ENCODE measurements around the gene MAPK4.
"Not testable (repeated sequence)": the region's sequence is repeated elsewhere in the genome, so short reads cannot be mapped to it uniquely, and the experiment has no call there.

Gene MAPK4

GRCh38 chr18:50706199-50706598 is 146.3 kb downstream of the MAPK4 start:
- no peak for TF ChIP-seq CTCF (IDR thresholded peaks at IDR 0.05; ENCODE audit: extremely low read depth, insufficient read depth, missing control alignments)
- in situ Hi-C loops (cut with MboI; ENCODE audit: low pct_unique_long_range_greater_than_20kb, low sequenced_read_pairs, unreplicated experiment): no loop called here
- DNase-seq (ENCODE audit: low spot score): no peak

DNA sequence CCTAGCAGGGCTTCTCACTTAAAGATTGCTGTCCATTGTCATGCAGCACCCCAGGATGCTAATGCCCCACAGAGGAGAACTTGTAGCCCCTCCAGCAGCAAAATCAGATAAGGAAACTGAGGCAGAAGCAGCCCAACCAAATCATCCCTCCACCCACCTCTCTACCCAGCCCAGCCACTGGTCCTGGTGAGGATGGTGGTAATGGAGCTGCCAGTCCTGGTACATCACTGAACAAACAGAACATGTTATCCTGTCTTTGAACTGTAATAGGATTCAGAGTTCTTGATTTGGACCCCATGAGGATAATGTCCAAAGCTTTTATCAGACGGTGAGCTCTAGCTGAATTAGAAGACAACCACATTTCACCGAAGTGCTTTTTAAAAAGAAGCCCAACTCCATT is 146.8 kb downstream of the MAPK4 start:
- DNase-seq (ENCODE audit: low spot score): no peak
- in situ Hi-C loops (cut with MboI; ENCODE audit: low pct_unique_long_range_greater_than_20kb, low sequenced_read_pairs, unreplicated experiment): no loop called here
- no peak for TF ChIP-seq CTCF (IDR thresholded peaks at IDR 0.05; ENCODE audit: extremely low read depth, insufficient read depth, missing control alignments)

GRCh38 chr18:50707297-50707696 is 147.4 kb downstream of the MAPK4 start:
- DNase-seq (ENCODE audit: low spot score); in situ Hi-C loops (cut with MboI; ENCODE audit: low pct_unique_long_range_greater_than_20kb, low sequenced_read_pairs, unreplicated experiment): not testable (repeated sequence)

GRCh38 chr18:50707855-50708469 is 148.1 kb downstream of the MAPK4 start:
- DNase-seq (ENCODE audit: low spot score): no peak
- in situ Hi-C loops (cut with MboI; ENCODE audit: low pct_unique_long_range_greater_than_20kb, low sequenced_read_pairs, unreplicated experiment): no loop called here
- TF ChIP-seq CTCF (IDR thresholded peaks at IDR 0.05; ENCODE audit: extremely low read depth, insufficient read depth, missing control alignments): no peak

DNA sequence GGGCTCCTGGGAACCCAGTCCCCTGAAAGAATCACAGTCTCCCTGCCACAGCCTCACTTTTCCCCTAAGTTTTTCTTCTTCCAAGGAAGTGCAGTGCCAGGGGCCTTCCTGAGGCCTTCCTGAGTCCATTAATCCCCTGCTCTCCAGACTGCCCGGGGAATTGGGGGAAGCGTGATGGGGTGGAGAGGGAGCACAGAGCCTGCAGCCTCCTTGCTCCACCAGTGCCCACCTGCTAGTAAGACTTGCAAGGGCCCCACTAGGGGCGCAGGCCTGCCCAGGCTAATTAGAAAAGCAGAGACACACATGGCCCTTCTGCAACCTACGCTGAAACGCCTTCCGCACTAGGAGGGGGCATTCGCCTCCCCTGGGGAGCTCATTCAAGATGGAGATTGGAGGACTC is 149.3 kb downstream of the MAPK4 start:
- in situ Hi-C loops (cut with MboI; ENCODE audit: low pct_unique_long_range_greater_than_20kb, low sequenced_read_pairs, unreplicated experiment): no loop called here
- TF ChIP-seq CTCF (IDR thresholded peaks at IDR 0.05; ENCODE audit: extremely low read depth, insufficient read depth, missing control alignments): no peak

DNA sequence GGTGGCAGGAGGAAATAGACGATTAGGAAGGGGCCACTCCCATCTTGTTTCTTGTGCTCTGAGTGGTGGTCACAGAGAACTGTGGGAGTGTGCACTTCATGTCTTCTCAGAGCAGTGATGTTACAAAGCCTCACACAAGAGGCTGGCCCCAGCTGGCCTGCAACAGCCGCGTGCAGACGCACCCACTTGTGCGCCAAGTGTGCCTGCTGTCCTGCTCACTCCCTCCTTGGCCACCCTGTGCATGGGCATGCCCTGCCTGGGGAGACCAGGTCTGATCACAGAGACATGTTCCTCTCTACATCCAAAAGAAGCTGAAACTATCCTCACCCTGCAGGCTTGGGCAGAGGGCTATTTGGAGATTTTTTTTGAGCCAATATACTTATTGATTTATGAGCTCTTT is 151.5 kb downstream of the MAPK4 start:
- in situ Hi-C loops (cut with MboI; ENCODE audit: low pct_unique_long_range_greater_than_20kb, low sequenced_read_pairs, unreplicated experiment): no loop called here
- TF ChIP-seq CTCF (IDR thresholded peaks at IDR 0.05; ENCODE audit: extremely low read depth, insufficient read depth, missing control alignments): no peak
- no peak for DNase-seq (ENCODE audit: low spot score)

More for the DNA sequence above, 149.3 kb downstream of the MAPK4 start:
- no peak for DNase-seq (ENCODE audit: low spot score)

DNA sequence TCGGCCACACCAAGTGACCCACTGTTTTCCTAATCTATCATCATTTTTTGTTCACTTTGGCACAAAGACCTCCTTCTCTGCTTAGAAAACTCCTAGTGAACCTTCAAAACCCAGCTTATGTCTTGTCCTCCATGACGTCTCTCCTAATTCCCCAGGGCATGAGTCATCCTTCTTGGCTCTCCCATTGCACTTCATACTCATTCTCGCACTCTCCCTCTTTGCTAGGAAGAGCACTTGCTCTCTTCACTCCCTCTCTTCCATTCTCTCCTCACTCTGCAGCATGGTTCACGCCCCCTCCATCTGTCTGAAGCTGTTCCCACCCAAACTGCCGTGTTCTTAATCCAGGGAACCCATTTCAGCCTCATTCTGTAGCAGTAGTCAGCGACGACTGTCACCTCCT is 156.0 kb downstream of the MAPK4 start:
- in situ Hi-C loops (cut with MboI; ENCODE audit: low pct_unique_long_range_greater_than_20kb, low sequenced_read_pairs, unreplicated experiment): no loop called here
- DNase-seq (ENCODE audit: low spot score): no peak
- TF ChIP-seq CTCF (IDR thresholded peaks at IDR 0.05; ENCODE audit: extremely low read depth, insufficient read depth, missing control alignments): no peak

All from GM13977 (cell line).